K562 (cell line): ENCODE results near the gene TIGIT. TPM values are rescaled to one million over a fixed set of nuclear protein-coding genes. Genes with fewer than 3 reads are reported as not detected.

Source experiments
- ATAC-seq: fragments of 200-7000 bp; cut with Tn5 transposase; 3 replicates; pipeline ENCODE4 v1.9.1; 2020; ENCODE audit warnings: moderate library complexity
- BruUV-seq: library from RNA; stranded (reverse); fragments of 400-500 nt; replicated peaks from 2 replicates; lab custom pipeline; 2021; lab: Mats Ljungman, UMichigan
- CTCF ChIA-PET: fragments of 300-600 bp; formaldehyde crosslinking; extraction: SDS; loops from one replicate; lab custom pipeline; 2021; ENCODE audit warnings: low intra/inter-chr PET ratio; lab: Yijun Ruan, JAX
- POLR2A ChIA-PET: fragments of 300-600, 350-650 bp; sonication (Branson Sonifier 250); formaldehyde crosslinking; extraction: SDS; loops from one replicate; lab custom pipeline; 2021; ENCODE audit warnings: antibody characterized with exemption, inconsistent platforms; lab: Yijun Ruan, JAX
- DNase-seq, 4 experiments: peaks; one replicate each; pipeline versions ENCODE4 v3.0.0 to v3.0.0-alpha.2; 2011 to 2018; ENCODE audit warnings: low spot score in 3 of 4, mixed read lengths in 3 of 4; ENCODE audit errors: extremely low read depth in 1 of 4
- FAIRE-seq: peaks from 2 replicates; lab custom pipeline; 2011; peaks lifted over from hg19 to GRCh38; lab: Jason Lieb, UNC
- H2AFZ ChIP-seq: 2 replicates; pipeline ENCODE4 v1.6.0; 2011; ENCODE audit warnings: low read depth, low read length, control low read depth, inconsistent platforms
- H3K27ac ChIP-seq: fragments of 200-600 bp; 3 replicates; pipeline ENCODE4 v1.8.0; 2011; ENCODE audit warnings: low read depth, mild to moderate bottlenecking, control low read depth, inconsistent platforms, low read length, moderate library complexity, mixed read lengths; ENCODE audit errors: extremely low read depth
- H3K27me3 ChIP-seq, 2 experiments: fragments of 300-600 bp in 1 of 2; 2 replicates in 1 of 2; 3 replicates in 1 of 2; pipeline versions ENCODE4 v1.6.0 to v1.8.0; 2011; ENCODE audit warnings: inconsistent platforms in 2 of 2, low read length in 2 of 2, mild to moderate bottlenecking in 1 of 2, mixed read lengths in 1 of 2, moderate library complexity in 1 of 2; ENCODE audit not compliant: control insufficient read depth in 2 of 2, insufficient read depth in 2 of 2
- H3K36me3 ChIP-seq: fragments of 300-600 bp; 3 replicates; pipeline ENCODE4 v1.8.0; 2011; ENCODE audit warnings: mild to moderate bottlenecking, low read length, inconsistent platforms; ENCODE audit not compliant: control insufficient read depth, insufficient read depth
- H3K4me1 ChIP-seq, 2 experiments: fragments of 200-600 bp in 1 of 2; replicated peaks in 1 of 2; 2 replicates in 1 of 2; 3 replicates in 1 of 2; pipeline versions ENCODE4 v1.5.1 to v1.8.0; 2011; ENCODE audit warnings: inconsistent platforms in 2 of 2, low read length in 2 of 2, mild to moderate bottlenecking in 1 of 2, mixed read lengths in 1 of 2, moderate library complexity in 1 of 2; ENCODE audit not compliant: control insufficient read depth in 2 of 2, insufficient read depth in 2 of 2
- H3K4me2 ChIP-seq: 2 replicates; pipeline ENCODE4 v1.6.1; 2011; ENCODE audit warnings: low read length, control low read depth, inconsistent platforms, mixed read lengths; ENCODE audit not compliant: insufficient read depth
- H3K4me3 ChIP-seq: fragments of 200-600 bp; sonication (generic), shearing (Covaris generic); 2 replicates; pipeline ENCODE4 v1.5.1; 2016; ENCODE audit warnings: control low read depth, inconsistent platforms
- H3K79me2 ChIP-seq: fragments of 200-600 bp; 3 replicates; pipeline ENCODE4 v1.8.0; 2011; ENCODE audit warnings: low read length, inconsistent platforms; ENCODE audit not compliant: control insufficient read depth, insufficient read depth
- H3K9ac ChIP-seq, 2 experiments: 2 replicates each; pipeline versions ENCODE4 v1.6.0 to v1.6.1; 2011; ENCODE audit warnings: low read depth in 2 of 2, low read length in 2 of 2, control low read depth in 1 of 2, inconsistent platforms in 1 of 2, mild to moderate bottlenecking in 1 of 2, mixed read lengths in 1 of 2; ENCODE audit not compliant: insufficient read depth in 1 of 2
- H3K9me1 ChIP-seq: one replicate; pipeline ENCODE4 v1.6.0; 2011; ENCODE audit warnings: inconsistent platforms, mild to moderate bottlenecking, low read length, moderate library complexity; ENCODE audit not compliant: control insufficient read depth, insufficient read depth
- H3K9me3 ChIP-seq: replicated peaks from 2 replicates; pipeline ENCODE4 v1.5.1; 2011; ENCODE audit warnings: low read depth, low read length, inconsistent platforms; ENCODE audit not compliant: control insufficient read depth, insufficient read depth
- H4K20me1 ChIP-seq: replicated peaks from 2 replicates; pipeline ENCODE4 v1.6.1; 2011; ENCODE audit warnings: low read length, inconsistent platforms, mixed read lengths; ENCODE audit not compliant: control insufficient read depth, insufficient read depth
- ZBTB11 ChIP-seq, 3 experiments: fragments of 200-800 bp in 1 of 3; fragments of 250-450 bp in 1 of 3; fragments of 450-650 bp in 1 of 3; sonication (Bioruptor Pico) in 1 of 3; sonication (Bioruptor generic) in 1 of 3; formaldehyde crosslinking in 1 of 3; IDR thresholded peaks; 2 replicates each; pipeline versions ENCODE4 v1.6.1 to v1.8.0; 2016 to 2022; ENCODE audit warnings: mild to moderate bottlenecking in 2 of 3, missing genetic modification characterization in 2 of 3, missing compliant biosample characterization in 1 of 3, moderate library complexity in 1 of 3
- ZNF407 ChIP-seq: fragments of 450-650 bp; IDR thresholded peaks from 2 replicates; pipeline ENCODE4 v1.6.1; 2016; ENCODE audit warnings: low read depth
- ZNF589 ChIP-seq: fragments of 200-800 bp; sonication (Bioruptor generic); IDR thresholded peaks from 2 replicates; pipeline ENCODE4 v1.6.1; 2016; ENCODE audit warnings: low read depth, missing genetic modification characterization, missing compliant biosample characterization
- WGBS: fragments of 100-300 bp; shearing (Covaris generic); methylation state at CpG from one replicate; pipeline ENCODE4 v1.1.6; 2016; ENCODE audit warnings: low coverage, mixed read lengths; ENCODE audit not compliant: insufficient coverage; ENCODE audit errors: missing lambda C conversion rate; 5-methylcytosine and 5-hydroxymethylcytosine counted together
- in situ Hi-C: fragments of 300-500 bp; cut with MboI; formaldehyde crosslinking; loops from 4 replicates; pipeline ENCODE4 v1.15.0; 2018; ENCODE audit warnings: inconsistent platforms, mixed read lengths
- intact Hi-C: fragments of 100-400 bp; cut with micrococcal nuclease; formaldehyde crosslinking; loops from 2 replicates; pipeline ENCODE4 v1.14.2; 2022
- polyA plus RNA-seq, 8 experiments: library from polyadenylated mRNA; depleted of rRNA in 4 of 8; stranded (reverse) in 5 of 8; unstranded in 3 of 8; fragments of >200 nt; fragmentation: Nextera tagmentation in 2 of 8; fragmentation: Illumina TruSeq in 1 of 8; extraction: Ambion mirVana in 2 of 8; extraction: Trizol in 1 of 8; gene quantifications; 2 replicates each; pipeline versions ENCODE4 v1.2.1 to v1.2.3, GENCODE V29; 2011 to 2014; ENCODE audit warnings: inconsistent platforms in 1 of 8, missing spikeins in 1 of 8
- total RNA-seq, 7 experiments: library from RNA; depleted of rRNA in 6 of 7; stranded (reverse); fragments of >200 nt in 6 of 7; fragmentation: Illumina TruSeq in 2 of 7; extraction: Trizol in 2 of 7; gene quantifications; 2 replicates each; pipeline versions ENCODE4 v1.2.1 to v1.2.3, GENCODE V29; 2011 to 2021; ENCODE audit warnings: low replicate concordance in 1 of 7

Gene TIGIT
- total and polyA plus RNA-seq, 9 of the 15 experiments (the other 6 are each of a cell fraction or from before 2014, with no cell fraction given): 0.11 TPM; not detected in 8

- TF ChIP-seq ZBTB11 (CRISPR knock-in tag; IDR thresholded peaks at IDR 0.05): peak in 2 of 3 experiments; percentile 75 to 84; a peak in 3 of 6 replicates
Observed at GRCh38 chr3:114290911-114291901, 2.6 kb upstream of the TIGIT start (continued).

GRCh38 chr3:114294940-114295480, 1.2 kb downstream of the TIGIT start:
- no peak for FAIRE-seq
- Histone ChIP-seq H3K27me3 (no peaks in the 10 kb centered on the region), H3K9me3 (no peaks in the 10 kb centered on the region), H3K36me3 (no peaks in the 10 kb centered on the region), H3K4me3 (no peak overlapping the region), H3K4me1 (peaks cover 0 to 10% of the 10 kb centered on the region in 2 experiments; a peak in 2 of 5 replicates), H4K20me1 (no peaks in the 10 kb centered on the region), H3K27ac (no peak overlapping the region), H2AFZ (no peak overlapping the region), H3K9ac (no peak overlapping the region), H3K9me1 (no peaks in the 10 kb centered on the region), H3K4me2 (no peak overlapping the region), H3K79me2 (no peaks in the 10 kb centered on the region)
- WGBS: 0% methylated on average over 5 of the region's 6 CpGs
- ChIA-PET POLR2A (interaction anchor here (0.7 kb wide), 1 partner anchor 790 kb away, joined by 3 read pairs; no protein-coding TSS in a partner anchor), CTCF (no interaction called here)
- DNase-seq: no peak
- no TSS peak for BruUV-seq
- in situ Hi-C loops: no loop called here
- ATAC-seq: no peak
- TF ChIP-seq ZNF407 (no peak), ZNF589 (CRISPR knock-in tag) (no peak)
- intact Hi-C loops: loop anchor here (5.0 kb wide), 1 partner anchor 143 kb away; no protein-coding TSS in a partner anchor
